Left lobe of liver (tissue), 2 donors: ENCODE results near the gene MPL. TPM values are rescaled to one million over a fixed set of nuclear protein-coding genes. Genes with fewer than 3 reads are reported as not detected.
A peak's percentile ranks its signal among the peaks of the same experiment; 100 is the strongest.

Experiments
- ATAC-seq: fragments of 200-7000 bp; cut with Tn5 transposase; one replicate; pipeline ENCODE4 v1.9.1; 2020; ENCODE audit warnings: mild to moderate bottlenecking, moderate library complexity
- DNase-seq: peaks from one replicate; pipeline ENCODE4 v3.0.0-alpha.2; 2020; ENCODE audit warnings: low spot score
- total RNA-seq: library from RNA; stranded (reverse); gene quantifications from one replicate; pipeline ENCODE4 v1.2.1, GENCODE V29; 2021
- donor health status: DM: no; HTN: no; CAD: no; lungs with moderate emphysema.
- donor health status: DM: no; HTN: yes; CAD: no.

Gene MPL
- total RNA-seq, 1 donor from 2014 or later, result 0.15 TPM

- DNase-seq (no peak), ATAC-seq (no peak)
These were observed 14.1 kb downstream of the MPL start for GRCh38 chr1:43351421-43352350.

DNA sequence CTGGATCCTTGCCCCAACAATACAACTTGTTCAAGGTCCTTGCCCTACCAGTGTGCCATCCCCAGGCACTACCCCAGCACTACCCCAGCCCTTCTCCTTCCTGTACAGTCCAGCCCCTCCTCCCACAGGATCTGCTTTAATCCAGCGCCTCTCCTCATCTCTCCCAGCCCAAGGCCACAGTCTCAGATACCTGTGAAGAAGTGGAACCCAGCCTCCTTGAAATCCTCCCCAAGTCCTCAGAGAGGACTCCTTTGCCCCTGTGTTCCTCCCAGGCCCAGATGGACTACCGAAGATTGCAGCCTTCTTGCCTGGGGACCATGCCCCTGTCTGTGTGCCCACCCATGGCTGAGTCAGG, 14.7 kb downstream of the MPL start:
- no peak for ATAC-seq
- DNase-seq, result no peak

- ATAC-seq (no peak), DNase-seq (no peak)
These were observed 15.3 kb downstream of the MPL start for GRCh38 chr1:43352881-43353280.

DNA sequence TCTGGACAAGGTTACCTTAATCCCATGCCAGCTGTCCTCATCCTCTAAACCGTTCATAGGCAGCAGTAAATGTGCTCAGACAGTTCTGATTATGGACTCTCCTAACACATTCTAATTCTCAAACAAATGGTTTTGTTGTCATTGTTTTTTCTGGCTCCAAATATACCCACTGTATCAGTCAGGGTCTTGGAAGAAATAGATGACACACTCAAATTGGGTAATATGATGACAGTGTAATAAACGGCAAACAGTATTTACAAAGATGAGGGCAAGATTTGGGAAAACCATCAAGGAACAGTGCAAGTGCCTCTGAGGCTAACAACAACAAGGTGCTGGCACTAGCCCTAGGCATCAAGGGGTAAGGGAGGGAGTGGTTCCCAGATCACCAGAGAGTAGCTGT, 16.9 kb downstream of the MPL start:
- ATAC-seq (no peak), DNase-seq (no peak)

DNA sequence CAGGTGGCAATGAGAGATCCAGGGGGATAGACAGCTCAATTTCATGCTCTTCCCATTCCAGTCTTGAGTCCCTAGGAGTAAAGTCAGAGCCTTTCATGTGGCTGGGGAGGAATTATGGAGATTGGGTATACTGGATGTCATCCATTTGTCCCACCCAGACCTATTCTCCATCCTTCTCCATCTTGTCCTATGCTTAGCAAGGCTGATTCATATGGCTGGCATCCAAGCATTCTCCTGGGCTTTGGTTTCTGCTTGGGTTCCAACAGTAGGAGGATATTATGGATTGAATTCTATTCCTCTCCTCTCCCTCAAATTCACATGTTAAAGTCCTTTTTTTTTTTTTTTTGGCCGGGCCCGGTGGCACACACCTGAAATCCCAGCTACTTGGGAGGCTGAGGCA, 17.3 kb downstream of the MPL start:
- DNase-seq (no peak), ATAC-seq (no peak)

DNA sequence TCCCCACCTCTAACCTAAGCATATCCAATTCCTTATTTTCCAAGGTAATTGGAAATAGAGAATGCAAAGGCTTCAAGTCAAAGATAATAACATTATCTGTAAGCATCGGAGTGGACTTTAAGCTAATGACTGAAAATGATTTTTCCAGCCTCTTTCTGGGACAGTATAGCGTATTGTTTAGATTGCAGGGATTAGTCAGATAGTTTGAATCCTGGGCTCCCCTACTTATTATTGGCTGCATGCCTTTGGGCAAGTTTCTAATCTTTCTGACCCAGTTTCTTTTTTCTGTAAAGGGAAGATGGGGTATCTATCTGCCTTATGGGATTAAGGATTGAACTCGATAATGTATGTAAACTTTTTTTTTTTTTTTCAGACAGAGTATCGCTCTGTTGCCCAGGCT, 19.6 kb downstream of the MPL start:
- ATAC-seq (no peak), DNase-seq (no peak)

DNA sequence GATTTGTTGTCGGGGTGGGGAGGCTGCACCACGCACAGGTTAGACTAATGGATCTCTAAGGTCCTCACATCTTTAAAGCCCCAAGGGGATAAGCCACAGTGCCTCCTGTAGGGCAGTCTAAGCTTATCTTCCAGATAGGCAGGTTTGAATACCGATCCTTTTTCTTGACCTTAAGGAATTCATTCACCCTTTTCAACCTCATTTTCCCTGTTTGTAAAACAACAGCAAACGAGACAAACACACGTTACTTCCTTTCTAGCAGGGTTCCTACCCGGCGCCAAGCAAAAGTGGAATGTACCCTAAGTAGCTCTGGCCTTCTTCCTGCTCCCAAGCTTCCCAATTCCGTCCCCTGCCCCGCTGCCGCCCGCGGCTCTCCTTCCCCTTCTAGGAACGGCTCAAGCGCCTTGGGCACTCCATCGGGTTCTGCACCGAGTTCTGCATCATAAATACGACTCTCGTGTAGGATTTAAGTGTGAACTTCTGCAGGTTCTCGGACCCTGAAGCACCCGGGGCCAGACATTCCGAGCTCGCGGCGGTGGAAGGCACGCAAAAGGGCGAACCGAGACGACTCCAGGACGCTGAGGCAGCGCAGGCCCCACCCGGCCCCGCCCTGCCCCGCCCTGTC, 20.6 kb downstream of the MPL start:
- DNase-seq (no peak), ATAC-seq (peak; percentile 56)

DNA sequence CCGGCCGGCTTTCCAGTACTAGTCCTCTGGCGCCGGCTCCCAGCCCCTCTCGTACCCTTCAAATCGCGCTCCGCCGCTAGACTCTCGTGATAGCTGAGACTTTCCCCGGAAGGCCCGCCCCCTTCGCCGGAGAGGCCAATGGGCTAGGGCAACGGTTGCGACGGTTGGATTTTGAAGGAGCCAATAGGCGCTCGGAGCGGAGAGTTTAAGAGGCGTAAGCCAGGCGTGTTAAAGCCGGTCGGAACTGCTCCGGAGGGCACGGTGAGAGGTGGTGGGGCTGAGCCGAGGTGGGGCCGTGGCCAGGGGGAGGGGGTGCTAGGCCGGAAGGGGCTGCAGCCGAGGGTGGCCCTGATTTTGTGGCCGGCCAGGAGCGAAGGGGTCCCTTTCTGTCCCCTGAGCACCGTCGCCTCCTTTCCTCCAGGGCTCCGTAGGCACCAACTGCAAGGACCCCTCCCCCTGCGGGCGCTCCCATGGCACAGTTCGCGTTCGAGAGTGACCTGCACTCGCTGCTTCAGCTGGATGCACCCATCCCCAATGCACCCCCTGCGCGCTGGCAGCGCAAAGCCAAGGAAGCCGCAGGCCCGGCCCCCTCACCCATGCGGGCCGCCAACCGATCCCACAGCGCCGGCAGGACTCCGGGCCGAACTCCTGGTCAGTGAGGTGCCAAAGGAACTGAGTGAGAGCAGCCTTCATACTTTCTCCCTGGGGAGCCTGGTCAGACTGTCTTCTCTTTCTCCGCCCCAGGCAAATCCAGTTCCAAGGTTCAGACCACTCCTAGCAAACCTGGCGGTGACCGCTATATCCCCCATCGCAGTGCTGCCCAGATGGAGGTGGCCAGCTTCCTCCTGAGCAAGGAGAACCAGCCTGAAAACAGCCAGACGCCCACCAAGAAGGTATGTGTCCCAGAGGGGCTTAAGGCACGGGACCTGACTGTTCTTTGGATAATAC, 21.4 kb downstream of the MPL start, which contains the start of gene CDC20:
Gene CDC20 (plus strand): TSS at position 236 of the 948 bp plus-strand sequence. CDS start 235 bp downstream, at position 471.
- ATAC-seq (peak; percentile 98), DNase-seq (peak; percentile 98)

DNA sequence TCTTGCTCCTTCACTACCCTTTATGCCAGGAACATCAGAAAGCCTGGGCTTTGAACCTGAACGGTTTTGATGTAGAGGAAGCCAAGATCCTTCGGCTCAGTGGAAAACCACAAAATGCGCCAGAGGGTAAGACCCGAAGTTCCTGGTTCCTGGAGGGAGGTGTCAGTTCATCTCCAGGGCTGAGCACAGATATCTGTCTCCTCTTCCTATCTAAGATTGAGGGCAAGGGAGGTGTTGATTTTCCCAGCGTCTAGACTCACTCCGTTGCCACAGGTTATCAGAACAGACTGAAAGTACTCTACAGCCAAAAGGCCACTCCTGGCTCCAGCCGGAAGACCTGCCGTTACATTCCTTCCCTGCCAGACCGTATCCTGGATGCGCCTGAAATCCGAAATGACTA, 22.1 kb downstream of the MPL start:
- DNase-seq (no peak), ATAC-seq (no peak)

GRCh38 chr1:43360616-43361015, 23.0 kb downstream of the MPL start:
- DNase-seq, result no peak
- ATAC-seq, result no peak

- no peak for ATAC-seq
- DNase-seq, result no peak
These were observed 25.8 kb downstream of the MPL start for GRCh38 chr1:43363283-43363934.

GRCh38 chr1:43363935-43364525, 26.4 kb downstream of the MPL start:
- DNase-seq (no peak), ATAC-seq (no peak)

DNA sequence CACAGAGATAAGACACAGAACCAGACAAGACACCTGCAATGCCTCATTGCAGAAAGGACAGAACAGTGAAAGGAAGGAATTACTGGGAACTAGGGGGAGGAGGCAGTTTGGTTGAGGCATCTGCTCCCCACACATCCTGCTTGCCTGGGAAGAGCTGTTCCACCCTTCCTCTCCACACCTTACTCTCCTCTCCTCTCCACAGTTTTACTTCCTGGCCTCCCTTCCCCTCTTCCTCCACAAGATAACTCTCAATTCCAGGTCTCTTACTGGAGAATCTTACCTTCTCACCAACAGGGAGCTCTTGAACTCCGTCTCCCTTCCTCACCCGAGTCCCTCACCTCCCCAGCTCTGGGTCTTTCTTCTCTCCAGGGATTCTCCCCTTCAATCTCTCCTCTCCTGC, 28.1 kb downstream of the MPL start:
- DNase-seq (no peak), ATAC-seq (no peak)

- DNase-seq (no peak), ATAC-seq (no peak)
These were observed 28.6 kb downstream of the MPL start for GRCh38 chr1:43366179-43366578.

- ATAC-seq (no peak), DNase-seq (no peak)
These were observed 29.0 kb downstream of the MPL start for GRCh38 chr1:43366601-43367025.

GRCh38 chr1:43367026-43367903, 29.6 kb downstream of the MPL start:
- DNase-seq, result no peak
- ATAC-seq, result peak; percentile 63

DNA sequence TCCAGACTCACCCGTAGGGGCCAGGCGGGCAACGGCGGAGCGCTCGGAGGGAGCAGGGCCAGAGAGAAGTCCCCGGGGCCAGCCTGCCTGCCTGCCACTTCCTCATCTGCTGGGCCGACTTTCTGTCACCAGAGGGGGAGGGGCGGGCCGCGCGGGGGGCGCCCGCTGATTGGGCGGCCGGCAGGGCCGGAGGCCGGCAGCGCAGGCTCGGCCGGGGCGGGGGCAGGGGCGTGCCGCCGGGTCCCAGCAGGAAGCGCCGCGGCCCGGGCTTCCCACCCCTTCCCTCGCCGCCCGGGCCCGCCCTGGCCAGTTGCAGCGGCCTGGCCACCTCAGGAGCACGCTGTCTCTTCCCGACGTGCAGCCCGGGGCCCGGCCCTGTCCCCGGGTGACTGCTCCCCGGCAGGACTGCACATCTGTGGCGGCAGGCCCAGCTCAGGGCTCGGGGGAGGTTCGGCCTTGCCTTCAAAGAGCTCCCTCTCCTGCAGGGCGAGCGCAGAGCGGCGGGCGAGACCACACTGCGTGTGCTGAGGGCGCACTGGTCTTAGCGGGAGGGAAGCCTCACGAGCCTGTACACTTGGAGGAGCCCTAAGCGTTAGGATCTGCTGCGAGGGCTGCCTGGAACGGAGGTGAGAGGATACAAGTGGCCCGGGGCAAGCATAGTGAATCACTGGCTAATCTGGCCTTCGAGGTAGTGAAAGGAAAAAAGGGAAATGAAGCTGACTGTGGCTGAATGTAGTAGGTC, 30.5 kb downstream of the MPL start, which contains the start of gene ELOVL1:
Gene ELOVL1 (minus strand): TSS at position 108 of the 742 bp plus-strand sequence. CDS start 2,402 bp downstream, outside the sequence.
- peak; percentile 96 for DNase-seq
- peak; percentile 95 for ATAC-seq

- DNase-seq, result no peak
- ATAC-seq, result no peak
These were observed 31.0 kb downstream of the MPL start for GRCh38 chr1:43368646-43369020.
